ENCODE measurements around the gene UNC5CL.

DNA sequence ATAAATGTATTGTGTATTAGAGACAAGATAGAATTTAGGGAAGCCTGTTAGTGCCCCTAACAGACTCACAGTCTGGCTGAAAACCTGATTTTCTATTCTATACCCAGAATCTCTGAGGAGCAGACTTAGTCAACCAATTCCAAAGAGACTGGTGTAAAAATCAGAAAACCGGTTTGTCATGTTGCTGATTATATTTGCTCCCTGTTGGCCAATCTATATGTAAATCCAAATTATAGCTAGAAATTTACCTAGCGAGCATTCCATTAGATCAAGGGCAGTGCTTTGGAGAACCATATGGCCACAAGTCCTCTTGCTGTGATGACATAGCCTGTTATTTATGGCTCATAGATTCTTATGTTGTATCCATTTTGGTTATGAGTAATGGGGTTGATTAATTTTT is 38.5 kb upstream of the UNC5CL start:
- TF ChIP-seq, protein P1, sequence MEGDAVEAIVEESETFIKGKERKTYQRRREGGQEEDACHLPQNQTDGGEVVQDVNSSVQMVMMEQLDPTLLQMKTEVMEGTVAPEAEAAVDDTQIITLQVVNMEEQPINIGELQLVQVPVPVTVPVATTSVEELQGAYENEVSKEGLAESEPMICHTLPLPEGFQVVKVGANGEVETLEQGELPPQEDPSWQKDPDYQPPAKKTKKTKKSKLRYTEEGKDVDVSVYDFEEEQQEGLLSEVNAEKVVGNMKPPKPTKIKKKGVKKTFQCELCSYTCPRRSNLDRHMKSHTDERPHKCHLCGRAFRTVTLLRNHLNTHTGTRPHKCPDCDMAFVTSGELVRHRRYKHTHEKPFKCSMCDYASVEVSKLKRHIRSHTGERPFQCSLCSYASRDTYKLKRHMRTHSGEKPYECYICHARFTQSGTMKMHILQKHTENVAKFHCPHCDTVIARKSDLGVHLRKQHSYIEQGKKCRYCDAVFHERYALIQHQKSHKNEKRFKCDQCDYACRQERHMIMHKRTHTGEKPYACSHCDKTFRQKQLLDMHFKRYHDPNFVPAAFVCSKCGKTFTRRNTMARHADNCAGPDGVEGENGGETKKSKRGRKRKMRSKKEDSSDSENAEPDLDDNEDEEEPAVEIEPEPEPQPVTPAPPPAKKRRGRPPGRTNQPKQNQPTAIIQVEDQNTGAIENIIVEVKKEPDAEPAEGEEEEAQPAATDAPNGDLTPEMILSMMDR (IDR thresholded peaks at IDR 0.05): no peak
- no peak for TF ChIP-seq EZH2 (IDR thresholded peaks at IDR 0.05; ENCODE audit: borderline replicate concordance, insufficient read depth, low read depth, low read length, poor library complexity, severe bottlenecking)
